H9 (cell line): Measurements from ENCODE around the gene TMED8. TPM values are rescaled to one million over a fixed set of nuclear protein-coding genes. Genes with fewer than 3 reads are reported as not detected.

ENCODE experiments used
- DNase-seq: peaks from one replicate; pipeline ENCODE4 v3.0.0-alpha.2; 2017
- H2AFZ ChIP-seq: one replicate; pipeline ENCODE4 v1.6.1; 2013; ENCODE audit warnings: mild to moderate bottlenecking, low read length, control low read depth, moderate library complexity
- H2AK5ac ChIP-seq: 2 replicates; pipeline ENCODE4 v1.6.1; 2013; ENCODE audit warnings: low read length, control low read depth, mixed read lengths; ENCODE audit not compliant: insufficient read length
- H2BK120ac ChIP-seq: one replicate; pipeline ENCODE4 v1.6.1; 2013; ENCODE audit warnings: low read depth, mild to moderate bottlenecking, low read length, control low read depth, inconsistent platforms; ENCODE audit not compliant: poor library complexity, severe bottlenecking
- H2BK12ac ChIP-seq: 2 replicates; pipeline ENCODE4 v1.6.1; 2013; ENCODE audit warnings: low read length, control low read depth, mixed read lengths, low read depth; ENCODE audit not compliant: insufficient read length
- H2BK15ac ChIP-seq: 2 replicates; pipeline ENCODE4 v1.6.1; 2013; ENCODE audit warnings: low read depth, low read length, control low read depth
- H2BK20ac ChIP-seq: one replicate; pipeline ENCODE4 v1.6.1; 2013; ENCODE audit warnings: low read depth, mild to moderate bottlenecking, low read length, control low read depth, inconsistent platforms; ENCODE audit not compliant: poor library complexity, severe bottlenecking
- H2BK5ac ChIP-seq: 2 replicates; pipeline ENCODE4 v1.6.1; 2013; ENCODE audit warnings: low read length, control low read depth, mixed read lengths; ENCODE audit not compliant: insufficient read length
- H3K14ac ChIP-seq: 2 replicates; pipeline ENCODE4 v1.6.1; 2013; ENCODE audit warnings: low read length, control low read depth; ENCODE audit not compliant: insufficient read depth
- H3K18ac ChIP-seq: 2 replicates; pipeline ENCODE4 v1.6.1; 2013; ENCODE audit warnings: low read depth, mild to moderate bottlenecking, mixed read lengths, low read length, control low read depth; ENCODE audit not compliant: insufficient read length
- H3K23ac ChIP-seq: 2 replicates; pipeline ENCODE4 v1.6.1; 2013; ENCODE audit warnings: low read length, control low read depth, mixed read lengths, low read depth; ENCODE audit not compliant: insufficient read length
- H3K23me2 ChIP-seq: 2 replicates; pipeline ENCODE4 v1.6.1; 2013; ENCODE audit warnings: low read depth, mild to moderate bottlenecking, mixed read lengths, low read length, control low read depth; ENCODE audit not compliant: insufficient read length, poor library complexity, severe bottlenecking
- H3K27ac ChIP-seq: 2 replicates; pipeline ENCODE4 v1.5.1; 2013; ENCODE audit warnings: low read length, control low read depth, mixed read lengths, low read depth; ENCODE audit not compliant: insufficient read length
- H3K27me3 ChIP-seq: 2 replicates; pipeline ENCODE4 v1.6.1; 2013; ENCODE audit warnings: low read length, control low read depth, inconsistent platforms; ENCODE audit not compliant: insufficient read depth
- H3K4ac ChIP-seq: 2 replicates; pipeline ENCODE4 v1.6.1; 2013; ENCODE audit warnings: low read depth, mild to moderate bottlenecking, control low read depth, inconsistent platforms, low read length, moderate library complexity
- H3K4me1 ChIP-seq: 2 replicates; pipeline ENCODE4 v1.6.1; 2013; ENCODE audit warnings: low read length, control low read depth, inconsistent platforms; ENCODE audit not compliant: insufficient read depth
- H3K4me2 ChIP-seq: 2 replicates; pipeline ENCODE4 v1.6.1; 2013; ENCODE audit warnings: low read length, control low read depth, mixed read lengths; ENCODE audit not compliant: insufficient read length, insufficient read depth
- H3K56ac ChIP-seq: 2 replicates; pipeline ENCODE4 v1.6.1; 2013; ENCODE audit warnings: low read depth, mild to moderate bottlenecking, mixed read lengths, low read length, control low read depth; ENCODE audit not compliant: insufficient read length
- H3K79me1 ChIP-seq: 2 replicates; pipeline ENCODE4 v1.6.1; 2013; ENCODE audit warnings: low read depth, mild to moderate bottlenecking, moderate library complexity, low read length, control low read depth, inconsistent platforms; ENCODE audit not compliant: insufficient read depth, poor library complexity, severe bottlenecking
- H3K79me2 ChIP-seq: 2 replicates; pipeline ENCODE4 v1.6.1; 2013; ENCODE audit warnings: low read length, control low read depth, inconsistent platforms; ENCODE audit not compliant: insufficient read depth
- H3K9ac ChIP-seq: 2 replicates; pipeline ENCODE4 v1.6.1; 2013; ENCODE audit warnings: low read length, control low read depth, mixed read lengths; ENCODE audit not compliant: insufficient read length; ENCODE audit errors: extremely low read depth
- H3K9me3 ChIP-seq: one replicate; pipeline ENCODE4 v1.6.1; 2013; ENCODE audit warnings: low read depth, low read length, inconsistent platforms; ENCODE audit not compliant: control insufficient read depth
- H3T11ph ChIP-seq: one replicate; pipeline ENCODE4 v1.6.1; 2013; ENCODE audit warnings: mild to moderate bottlenecking, low read length, control low read depth, inconsistent platforms
- H4K20me1 ChIP-seq: one replicate; pipeline ENCODE4 v1.6.1; 2013; ENCODE audit not compliant: control insufficient read depth, insufficient read length, insufficient read depth
- H4K5ac ChIP-seq: 2 replicates; pipeline ENCODE4 v1.6.1; 2013; ENCODE audit warnings: low read depth, mild to moderate bottlenecking, mixed read lengths, low read length, control low read depth; ENCODE audit not compliant: insufficient read length
- H4K8ac ChIP-seq: replicated peaks from 2 replicates; pipeline ENCODE4 v1.6.1; 2013; ENCODE audit warnings: low read length, control low read depth, mixed read lengths, low read depth; ENCODE audit not compliant: insufficient read length
- H4K91ac ChIP-seq: 2 replicates; pipeline ENCODE4 v1.6.1; 2013; ENCODE audit warnings: low read depth, mild to moderate bottlenecking, moderate library complexity, mixed read lengths, low read length, control low read depth; ENCODE audit not compliant: insufficient read length
- H3K27ac Mint-ChIP-seq, 3 experiments: 2 replicates in 2 of 3; 3 replicates in 1 of 3; pipeline ENCODE4 v1.8.0; 2020 to 2021; ENCODE audit warnings: mixed read lengths in 3 of 3, mild to moderate bottlenecking in 1 of 3, moderate library complexity in 1 of 3
- H3K27me3 Mint-ChIP-seq: 2 replicates; pipeline ENCODE4 v1.8.0; 2021; ENCODE audit warnings: low read depth, mild to moderate bottlenecking, moderate library complexity, mixed read lengths
- H3K36me3 Mint-ChIP-seq, 3 experiments: 2 replicates in 2 of 3; 3 replicates in 1 of 3; pipeline ENCODE4 v1.8.0; 2020 to 2021; ENCODE audit warnings: low read depth in 3 of 3, mixed read lengths in 3 of 3; ENCODE audit not compliant: insufficient read depth in 1 of 3
- H3K4me1 Mint-ChIP-seq, 2 experiments: 2 replicates each; pipeline ENCODE4 v1.8.0; 2020; ENCODE audit warnings: mixed read lengths in 2 of 2
- H3K4me3 Mint-ChIP-seq, 2 experiments: 2 replicates in 1 of 2; 3 replicates in 1 of 2; pipeline ENCODE4 v1.8.0; 2020 to 2021; ENCODE audit warnings: mild to moderate bottlenecking in 2 of 2, mixed read lengths in 2 of 2, moderate library complexity in 1 of 2
- H3K9me3 Mint-ChIP-seq, 2 experiments: 2 replicates in 1 of 2; 3 replicates in 1 of 2; pipeline ENCODE4 v1.8.0; 2020; ENCODE audit warnings: mild to moderate bottlenecking in 2 of 2, mixed read lengths in 2 of 2, moderate library complexity in 1 of 2
- CTCF ChIP-seq: fragments of 200-600 bp; sonication (generic); conservative IDR thresholded peaks from 3 replicates; pipeline ENCODE4 v1.8.0; 2021; ENCODE audit warnings: antibody characterized with exemption, mild to moderate bottlenecking
- WGBS: extraction: QIAGEN DNeasy Blood & Tissue Kit; methylation state at CpG from one replicate; pipeline ENCODE4 v1.1.7; 2013; ENCODE audit warnings: missing lambda C conversion rate, low lambda C conversion rate, mixed read lengths; ENCODE audit not compliant: insufficient read length; ENCODE audit errors: extremely low coverage; 5-methylcytosine and 5-hydroxymethylcytosine counted together
- total RNA-seq: library from RNA; stranded (reverse); gene quantifications from 2 replicates; pipeline ENCODE4 v1.2.1, GENCODE V29; 2021

TMED8 gene
- total RNA-seq, 1 experiment from 2014 or later = 9.5 TPM

- no peaks in the 10 kb centered on the region for H3K9me3 Mint-ChIP-seq
- no peak overlapping the region for H3T11ph ChIP-seq
- no peak overlapping the region for H2BK5ac ChIP-seq
- no peak overlapping the region for H3K4ac ChIP-seq
- H3K4me2 ChIP-seq = no peak overlapping the region
- H2AFZ ChIP-seq = no peak overlapping the region
- no peak overlapping the region for H3K9ac ChIP-seq
- H3K14ac ChIP-seq = no peak overlapping the region
- H2BK12ac ChIP-seq = no peak overlapping the region
- H3K4me3 Mint-ChIP-seq = no peak overlapping the region
- TF ChIP-seq CTCF = no peak
- no peak overlapping the region for H4K5ac ChIP-seq
- no peak overlapping the region for H2BK15ac ChIP-seq
- H2AK5ac ChIP-seq = no peak overlapping the region
- H3K4me1 ChIP-seq = no peaks in the 10 kb centered on the region
- no peaks in the 10 kb centered on the region for H3K27me3 ChIP-seq
- no peak overlapping the region for H4K8ac ChIP-seq
- H3K79me2 ChIP-seq = no peaks in the 10 kb centered on the region
- H4K91ac ChIP-seq = no peak overlapping the region
- no peak overlapping the region for H3K56ac ChIP-seq
- no peaks in the 10 kb centered on the region for H3K27me3 Mint-ChIP-seq
- H3K27ac Mint-ChIP-seq = peak overlapping the region in 1 of 3 experiments; percentile 51; a peak in 1 of 7 replicates
- H3K4me1 Mint-ChIP-seq = peaks cover 8% of the 10 kb centered on the region in 2 experiments
- no peaks in the 10 kb centered on the region for H4K20me1 ChIP-seq
- H3K79me1 ChIP-seq = no peaks in the 10 kb centered on the region
- H3K27ac ChIP-seq = no peak overlapping the region
- DNase-seq = no peak
- WGBS = no CpG with 5 or more reads among the region's 13 CpGs
- no peak overlapping the region for H3K23ac ChIP-seq
- H3K9me3 ChIP-seq = no peaks in the 10 kb centered on the region
- no peak overlapping the region for H2BK120ac ChIP-seq
- H2BK20ac ChIP-seq = no peak overlapping the region
- H3K18ac ChIP-seq = no peak overlapping the region
- peaks cover 7 to 32% (median 21%) of the 10 kb centered on the region in 3 experiments for H3K36me3 Mint-ChIP-seq
- no peaks in the 10 kb centered on the region for H3K23me2 ChIP-seq
Measured at GRCh38 chr14:77296155-77296554, 80.7 kb downstream of the TMED8 start.
